H1 (cell line): ENCODE measurements around the gene UBE2I. TPM values are rescaled to one million over a fixed set of nuclear protein-coding genes. Genes with fewer than 3 reads are reported as not detected.

Experiments used
- ATF3 ChIP-seq: IDR thresholded peaks from 2 replicates; pipeline ENCODE4 v1.6.1; 2011; ENCODE audit warnings: low read depth, mild to moderate bottlenecking, low read length; ENCODE audit not compliant: insufficient read depth
- BACH1 ChIP-seq: IDR thresholded peaks from 2 replicates; pipeline ENCODE4 v1.6.1; 2012; ENCODE audit warnings: low read length, improper control_type of control experiment
- CBX5 ChIP-seq: fragments of 300-800, 300-1000 bp; sonication (generic); IDR thresholded peaks from 2 replicates; pipeline ENCODE4 v1.7.1; 2016; ENCODE audit warnings: antibody characterized with exemption, low read length, low read depth
- CEBPB ChIP-seq: IDR thresholded peaks from 2 replicates; pipeline ENCODE4 v1.6.1; 2012; ENCODE audit warnings: low read depth, low read length
- CHD1 ChIP-seq: IDR thresholded peaks from 2 replicates; pipeline ENCODE4 v1.6.1; 2012; ENCODE audit warnings: low read depth, low read length, improper control_type of control experiment
- CREB1 ChIP-seq: IDR thresholded peaks from 2 replicates; pipeline ENCODE4 v1.6.1; 2012; ENCODE audit warnings: inconsistent platforms
- FOSL1 ChIP-seq: IDR thresholded peaks from 2 replicates; pipeline ENCODE4 v1.6.1; 2011; ENCODE audit warnings: mild to moderate bottlenecking, low read depth, low read length, moderate library complexity; ENCODE audit not compliant: insufficient read depth
- GABPA ChIP-seq: IDR thresholded peaks from 2 replicates; pipeline ENCODE4 v1.6.1; 2011; ENCODE audit warnings: mild to moderate bottlenecking, low read length, moderate library complexity, borderline replicate concordance; ENCODE audit not compliant: insufficient read depth
- KDM4A ChIP-seq: IDR thresholded peaks from one replicate; pipeline ENCODE4 v1.7.1; 2012; ENCODE audit warnings: low read depth, mild to moderate bottlenecking, moderate library complexity, low read length, inconsistent platforms; ENCODE audit not compliant: severe bottlenecking
- POLR2AphosphoS5 ChIP-seq: IDR thresholded peaks from 2 replicates; pipeline ENCODE4 v1.6.1; 2011; ENCODE audit warnings: low read depth, low read length
- SP4 ChIP-seq: IDR thresholded peaks from 2 replicates; pipeline ENCODE4 v1.6.1; 2012; ENCODE audit warnings: low read length, inconsistent platforms
- TAF7 ChIP-seq: optimal IDR thresholded peaks from 2 replicates; pipeline ENCODE3; 2011; ENCODE audit warnings: low read depth, mild to moderate bottlenecking, inconsistent platforms, low read length, moderate library complexity, borderline replicate concordance
- polyA plus RNA-seq, 7 experiments: library from polyadenylated mRNA; depleted of rRNA in 3 of 7; stranded (reverse) in 5 of 7; unstranded in 2 of 7; fragments of >200 nt in 5 of 7; fragments of 200-250 nt in 2 of 7; gene quantifications; 1 replicate in 5 of 7; 2 replicates in 1 of 7; 4 replicates in 1 of 7; pipeline versions ENCODE4 v1.2.1 to v1.2.3, GENCODE V29; 2011 to 2013; ENCODE audit warnings: missing spikeins in 2 of 7, mixed read lengths in 2 of 7
- total RNA-seq: library from RNA; stranded (reverse); fragmentation: NEBNext Ultra II Directional; extraction: Animal tissue kit (Norgen Biotek cat#: 25700); gene quantifications from 2 replicates; pipeline ENCODE4 v1.2.1, GENCODE V29; 2021
- TF ChIP-seq, protein P1 (sequence below): fragments of 300-600 bp; sonication (generic); IDR thresholded peaks from 2 replicates; pipeline ENCODE4 v1.7.1; 2012; ENCODE audit warnings: low read length, moderate library complexity, mild to moderate bottlenecking, inconsistent platforms; ENCODE audit not compliant: insufficient replicate concordance

UBE2I gene
- total and polyA plus RNA-seq, 2 of the 8 experiments (the other 6 are each of a cell fraction or from before 2014, with no cell fraction given), result 148 to 268 TPM

- TF ChIP-seq, protein P1, sequence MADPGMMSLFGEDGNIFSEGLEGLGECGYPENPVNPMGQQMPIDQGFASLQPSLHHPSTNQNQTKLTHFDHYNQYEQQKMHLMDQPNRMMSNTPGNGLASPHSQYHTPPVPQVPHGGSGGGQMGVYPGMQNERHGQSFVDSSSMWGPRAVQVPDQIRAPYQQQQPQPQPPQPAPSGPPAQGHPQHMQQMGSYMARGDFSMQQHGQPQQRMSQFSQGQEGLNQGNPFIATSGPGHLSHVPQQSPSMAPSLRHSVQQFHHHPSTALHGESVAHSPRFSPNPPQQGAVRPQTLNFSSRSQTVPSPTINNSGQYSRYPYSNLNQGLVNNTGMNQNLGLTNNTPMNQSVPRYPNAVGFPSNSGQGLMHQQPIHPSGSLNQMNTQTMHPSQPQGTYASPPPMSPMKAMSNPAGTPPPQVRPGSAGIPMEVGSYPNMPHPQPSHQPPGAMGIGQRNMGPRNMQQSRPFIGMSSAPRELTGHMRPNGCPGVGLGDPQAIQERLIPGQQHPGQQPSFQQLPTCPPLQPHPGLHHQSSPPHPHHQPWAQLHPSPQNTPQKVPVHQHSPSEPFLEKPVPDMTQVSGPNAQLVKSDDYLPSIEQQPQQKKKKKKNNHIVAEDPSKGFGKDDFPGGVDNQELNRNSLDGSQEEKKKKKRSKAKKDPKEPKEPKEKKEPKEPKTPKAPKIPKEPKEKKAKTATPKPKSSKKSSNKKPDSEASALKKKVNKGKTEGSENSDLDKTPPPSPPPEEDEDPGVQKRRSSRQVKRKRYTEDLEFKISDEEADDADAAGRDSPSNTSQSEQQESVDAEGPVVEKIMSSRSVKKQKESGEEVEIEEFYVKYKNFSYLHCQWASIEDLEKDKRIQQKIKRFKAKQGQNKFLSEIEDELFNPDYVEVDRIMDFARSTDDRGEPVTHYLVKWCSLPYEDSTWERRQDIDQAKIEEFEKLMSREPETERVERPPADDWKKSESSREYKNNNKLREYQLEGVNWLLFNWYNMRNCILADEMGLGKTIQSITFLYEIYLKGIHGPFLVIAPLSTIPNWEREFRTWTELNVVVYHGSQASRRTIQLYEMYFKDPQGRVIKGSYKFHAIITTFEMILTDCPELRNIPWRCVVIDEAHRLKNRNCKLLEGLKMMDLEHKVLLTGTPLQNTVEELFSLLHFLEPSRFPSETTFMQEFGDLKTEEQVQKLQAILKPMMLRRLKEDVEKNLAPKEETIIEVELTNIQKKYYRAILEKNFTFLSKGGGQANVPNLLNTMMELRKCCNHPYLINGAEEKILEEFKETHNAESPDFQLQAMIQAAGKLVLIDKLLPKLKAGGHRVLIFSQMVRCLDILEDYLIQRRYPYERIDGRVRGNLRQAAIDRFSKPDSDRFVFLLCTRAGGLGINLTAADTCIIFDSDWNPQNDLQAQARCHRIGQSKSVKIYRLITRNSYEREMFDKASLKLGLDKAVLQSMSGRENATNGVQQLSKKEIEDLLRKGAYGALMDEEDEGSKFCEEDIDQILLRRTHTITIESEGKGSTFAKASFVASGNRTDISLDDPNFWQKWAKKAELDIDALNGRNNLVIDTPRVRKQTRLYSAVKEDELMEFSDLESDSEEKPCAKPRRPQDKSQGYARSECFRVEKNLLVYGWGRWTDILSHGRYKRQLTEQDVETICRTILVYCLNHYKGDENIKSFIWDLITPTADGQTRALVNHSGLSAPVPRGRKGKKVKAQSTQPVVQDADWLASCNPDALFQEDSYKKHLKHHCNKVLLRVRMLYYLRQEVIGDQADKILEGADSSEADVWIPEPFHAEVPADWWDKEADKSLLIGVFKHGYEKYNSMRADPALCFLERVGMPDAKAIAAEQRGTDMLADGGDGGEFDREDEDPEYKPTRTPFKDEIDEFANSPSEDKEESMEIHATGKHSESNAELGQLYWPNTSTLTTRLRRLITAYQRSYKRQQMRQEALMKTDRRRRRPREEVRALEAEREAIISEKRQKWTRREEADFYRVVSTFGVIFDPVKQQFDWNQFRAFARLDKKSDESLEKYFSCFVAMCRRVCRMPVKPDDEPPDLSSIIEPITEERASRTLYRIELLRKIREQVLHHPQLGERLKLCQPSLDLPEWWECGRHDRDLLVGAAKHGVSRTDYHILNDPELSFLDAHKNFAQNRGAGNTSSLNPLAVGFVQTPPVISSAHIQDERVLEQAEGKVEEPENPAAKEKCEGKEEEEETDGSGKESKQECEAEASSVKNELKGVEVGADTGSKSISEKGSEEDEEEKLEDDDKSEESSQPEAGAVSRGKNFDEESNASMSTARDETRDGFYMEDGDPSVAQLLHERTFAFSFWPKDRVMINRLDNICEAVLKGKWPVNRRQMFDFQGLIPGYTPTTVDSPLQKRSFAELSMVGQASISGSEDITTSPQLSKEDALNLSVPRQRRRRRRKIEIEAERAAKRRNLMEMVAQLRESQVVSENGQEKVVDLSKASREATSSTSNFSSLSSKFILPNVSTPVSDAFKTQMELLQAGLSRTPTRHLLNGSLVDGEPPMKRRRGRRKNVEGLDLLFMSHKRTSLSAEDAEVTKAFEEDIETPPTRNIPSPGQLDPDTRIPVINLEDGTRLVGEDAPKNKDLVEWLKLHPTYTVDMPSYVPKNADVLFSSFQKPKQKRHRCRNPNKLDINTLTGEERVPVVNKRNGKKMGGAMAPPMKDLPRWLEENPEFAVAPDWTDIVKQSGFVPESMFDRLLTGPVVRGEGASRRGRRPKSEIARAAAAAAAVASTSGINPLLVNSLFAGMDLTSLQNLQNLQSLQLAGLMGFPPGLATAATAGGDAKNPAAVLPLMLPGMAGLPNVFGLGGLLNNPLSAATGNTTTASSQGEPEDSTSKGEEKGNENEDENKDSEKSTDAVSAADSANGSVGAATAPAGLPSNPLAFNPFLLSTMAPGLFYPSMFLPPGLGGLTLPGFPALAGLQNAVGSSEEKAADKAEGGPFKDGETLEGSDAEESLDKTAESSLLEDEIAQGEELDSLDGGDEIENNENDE, result no peak
- TF ChIP-seq CEBPB (no peak), SP4 (no peak), KDM4A (no peak), BACH1 (no peak), POLR2AphosphoS5 (no peak), CHD1 (no peak), TAF7 (no peak), FOSL1 (no peak), ATF3 (no peak), CREB1 (no peak), CBX5 (no peak), GABPA (no peak)
These were observed 40.5 kb downstream of the UBE2I start (continued) for GRCh38 chr16:1349951-1350350.
